Astrocyte (in vitro differentiated cells and primary cell): Measurements from ENCODE around the gene MROH9. TPM values are rescaled to one million over a fixed set of nuclear protein-coding genes. Genes with fewer than 3 reads are reported as not detected.

Source experiments
- DNase-seq: peaks from one replicate; pipeline ENCODE4 v3.0.0-alpha.2; 2010; ENCODE audit warnings: low read depth
- FAIRE-seq: peaks from 2 replicates; lab custom pipeline; 2011; peaks lifted over from hg19 to GRCh38; lab: Jason Lieb, UNC
- H2AFZ ChIP-seq: 2 replicates; pipeline ENCODE4 v1.6.0; 2012; ENCODE audit warnings: low read depth, low read length, inconsistent platforms
- H3K27ac ChIP-seq: 2 replicates; pipeline ENCODE4 v1.5.1; 2011; ENCODE audit warnings: low read depth, low read length, inconsistent platforms
- H3K27me3 ChIP-seq: 2 replicates; pipeline ENCODE4 v1.6.0; 2011; ENCODE audit warnings: low read length, inconsistent platforms; ENCODE audit not compliant: insufficient read depth
- H3K36me3 ChIP-seq: 2 replicates; pipeline ENCODE4 v1.5.1; 2011; ENCODE audit warnings: low read length, inconsistent platforms; ENCODE audit not compliant: insufficient read depth
- H3K4me1 ChIP-seq: 2 replicates; pipeline ENCODE4 v1.5.1; 2011; ENCODE audit warnings: low read length, inconsistent platforms; ENCODE audit not compliant: insufficient read depth
- H3K4me2 ChIP-seq: 2 replicates; pipeline ENCODE4 v1.6.0; 2012; ENCODE audit warnings: low read length, inconsistent platforms
- H3K4me3 ChIP-seq: 2 replicates; pipeline ENCODE4 v1.5.1; 2011; ENCODE audit warnings: low read depth, mild to moderate bottlenecking, low read length, inconsistent platforms; ENCODE audit not compliant: insufficient read depth
- H3K79me2 ChIP-seq: 2 replicates; pipeline ENCODE4 v1.6.0; 2012; ENCODE audit warnings: mild to moderate bottlenecking, low read length, inconsistent platforms; ENCODE audit not compliant: insufficient read depth
- H3K9ac ChIP-seq: 2 replicates; pipeline ENCODE4 v1.6.0; 2012; ENCODE audit warnings: mild to moderate bottlenecking, low read length, inconsistent platforms
- H3K9me3 ChIP-seq: 2 replicates; pipeline ENCODE4 v1.5.1; 2012; ENCODE audit warnings: low read depth, mild to moderate bottlenecking, low read length, inconsistent platforms; ENCODE audit not compliant: insufficient read depth
- H4K20me1 ChIP-seq: 2 replicates; pipeline ENCODE4 v1.6.0; 2012; ENCODE audit warnings: low read length, inconsistent platforms; ENCODE audit not compliant: insufficient read depth
- H3K27ac Mint-ChIP-seq: one replicate; pipeline ENCODE4 v1.8.0; 2021; ENCODE audit warnings: mild to moderate bottlenecking, mixed read lengths; ENCODE audit not compliant: unreplicated experiment
- H3K27me3 Mint-ChIP-seq: one replicate; pipeline ENCODE4 v1.8.0; 2021; ENCODE audit warnings: low read depth, mixed read lengths; ENCODE audit not compliant: unreplicated experiment
- H3K36me3 Mint-ChIP-seq: one replicate; pipeline ENCODE4 v1.8.0; 2021; ENCODE audit warnings: low read depth, mixed read lengths; ENCODE audit not compliant: unreplicated experiment
- H3K4me1 Mint-ChIP-seq: one replicate; pipeline ENCODE4 v1.8.0; 2021; ENCODE audit warnings: low read depth, mixed read lengths; ENCODE audit not compliant: unreplicated experiment
- H3K4me3 Mint-ChIP-seq: one replicate; pipeline ENCODE4 v1.8.0; 2021; ENCODE audit warnings: mild to moderate bottlenecking, moderate library complexity, mixed read lengths; ENCODE audit not compliant: unreplicated experiment
- H3K9me3 Mint-ChIP-seq: one replicate; pipeline ENCODE4 v1.8.0; 2021; ENCODE audit warnings: mild to moderate bottlenecking, mixed read lengths; ENCODE audit not compliant: unreplicated experiment
- EZH2 ChIP-seq: IDR thresholded peaks from 2 replicates; pipeline ENCODE4 v1.6.1; 2012; ENCODE audit warnings: mild to moderate bottlenecking, low read length, inconsistent platforms; ENCODE audit not compliant: insufficient read depth
- total RNA-seq: library from RNA; stranded (reverse); gene quantifications from 2 replicates; pipeline ENCODE4 v1.2.1, GENCODE V29; 2021
- TF ChIP-seq, protein P1 (sequence below): IDR thresholded peaks from 2 replicates; pipeline ENCODE4 v1.5.1; 2011; ENCODE audit warnings: low read depth, mild to moderate bottlenecking, inconsistent platforms, low read length, moderate library complexity; ENCODE audit not compliant: insufficient read depth

The MROH9 gene
- total RNA-seq, 1 donor from 2014 or later = not detected

DNA sequence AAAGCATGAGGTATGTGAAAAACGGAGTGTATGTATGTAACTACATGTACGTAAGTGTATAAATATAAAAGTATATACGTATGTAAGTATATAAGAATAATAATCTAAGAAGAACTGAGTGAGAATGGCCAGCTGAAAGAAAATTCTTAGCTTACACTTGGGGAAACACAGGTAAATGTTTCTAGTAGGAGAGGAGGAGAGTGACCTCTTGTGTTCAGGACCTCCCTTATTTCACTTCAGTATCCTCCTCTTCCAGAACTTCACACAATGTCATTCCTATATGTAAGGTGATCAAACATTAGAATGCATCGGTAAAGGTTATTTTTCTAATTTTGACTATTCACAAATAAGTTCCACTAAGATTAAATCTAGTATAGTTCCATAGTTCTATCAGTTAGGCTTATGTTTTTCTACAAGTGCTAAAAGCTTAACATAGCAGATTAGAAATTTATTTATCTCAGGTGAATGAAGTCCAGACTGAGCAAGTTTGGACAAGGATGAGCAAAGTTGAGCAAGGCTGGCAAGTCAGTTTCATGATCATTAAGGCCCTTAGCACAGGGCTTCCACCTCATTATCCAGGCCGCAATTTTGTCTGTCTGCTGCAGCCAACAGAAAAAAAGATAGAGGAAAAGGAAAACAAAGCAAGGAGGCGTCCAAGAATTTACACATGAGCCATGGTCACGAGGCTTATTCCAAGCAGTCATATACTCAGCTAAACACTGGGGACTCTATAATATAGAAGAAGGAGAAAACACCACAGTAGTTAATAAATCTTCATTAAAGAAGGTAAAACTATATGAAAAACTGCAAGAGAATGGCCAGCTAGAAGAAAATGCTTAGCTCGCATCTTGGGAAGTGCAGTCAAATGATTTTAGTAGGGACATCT is 7.1 kb upstream of the MROH9 start:
- Mint-ChIP-seq H3K36me3 (no peaks in the 10 kb centered on the region), H3K27me3 (no peaks in the 10 kb centered on the region), H3K4me3 (no peak overlapping the region), H3K27ac (no peak overlapping the region), H3K9me3 (no peaks in the 10 kb centered on the region), H3K4me1 (peaks cover 4% of the 10 kb centered on the region)
- Histone ChIP-seq H2AFZ (no peak overlapping the region), H3K27me3 (no peaks in the 10 kb centered on the region), H3K4me3 (no peak overlapping the region), H3K36me3 (no peaks in the 10 kb centered on the region), H3K9ac (no peak overlapping the region), H3K4me2 (no peak overlapping the region), H3K27ac (no peak overlapping the region), H4K20me1 (no peaks in the 10 kb centered on the region), H3K9me3 (no peaks in the 10 kb centered on the region), H3K4me1 (no peaks in the 10 kb centered on the region), H3K79me2 (no peaks in the 10 kb centered on the region)
- FAIRE-seq (no peak), DNase-seq (peak; percentile 2)
- no peak for TF ChIP-seq EZH2
- TF ChIP-seq, protein P1, sequence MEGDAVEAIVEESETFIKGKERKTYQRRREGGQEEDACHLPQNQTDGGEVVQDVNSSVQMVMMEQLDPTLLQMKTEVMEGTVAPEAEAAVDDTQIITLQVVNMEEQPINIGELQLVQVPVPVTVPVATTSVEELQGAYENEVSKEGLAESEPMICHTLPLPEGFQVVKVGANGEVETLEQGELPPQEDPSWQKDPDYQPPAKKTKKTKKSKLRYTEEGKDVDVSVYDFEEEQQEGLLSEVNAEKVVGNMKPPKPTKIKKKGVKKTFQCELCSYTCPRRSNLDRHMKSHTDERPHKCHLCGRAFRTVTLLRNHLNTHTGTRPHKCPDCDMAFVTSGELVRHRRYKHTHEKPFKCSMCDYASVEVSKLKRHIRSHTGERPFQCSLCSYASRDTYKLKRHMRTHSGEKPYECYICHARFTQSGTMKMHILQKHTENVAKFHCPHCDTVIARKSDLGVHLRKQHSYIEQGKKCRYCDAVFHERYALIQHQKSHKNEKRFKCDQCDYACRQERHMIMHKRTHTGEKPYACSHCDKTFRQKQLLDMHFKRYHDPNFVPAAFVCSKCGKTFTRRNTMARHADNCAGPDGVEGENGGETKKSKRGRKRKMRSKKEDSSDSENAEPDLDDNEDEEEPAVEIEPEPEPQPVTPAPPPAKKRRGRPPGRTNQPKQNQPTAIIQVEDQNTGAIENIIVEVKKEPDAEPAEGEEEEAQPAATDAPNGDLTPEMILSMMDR = no peak

DNA sequence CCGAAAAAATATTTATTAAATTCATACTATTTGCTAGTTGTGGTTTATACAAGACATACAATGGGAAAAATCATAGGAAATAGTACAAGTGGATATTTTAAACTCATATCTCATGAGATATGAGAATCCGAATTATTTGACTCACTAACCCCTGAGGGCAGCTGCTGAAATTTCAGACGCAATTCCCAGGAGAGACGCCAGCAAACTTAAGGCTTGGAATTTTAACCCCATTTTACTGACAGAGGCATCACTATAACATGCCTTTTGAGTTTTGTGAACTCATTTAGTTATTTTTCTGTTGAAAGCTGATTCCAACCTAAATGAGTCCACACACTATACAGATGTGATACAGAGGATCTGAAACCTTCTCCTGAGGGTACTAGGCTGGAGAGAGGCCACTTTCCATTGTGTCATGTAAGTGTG is 5.9 kb upstream of the MROH9 start:
- H3K9me3 Mint-ChIP-seq = no peaks in the 10 kb centered on the region
- no peak for TF ChIP-seq EZH2
- TF ChIP-seq, protein P1 = no peak
- FAIRE-seq = peak; percentile 66
- Histone ChIP-seq H2AFZ (peak overlapping the region; percentile 38), H3K79me2 (no peaks in the 10 kb centered on the region), H3K27me3 (no peaks in the 10 kb centered on the region), H3K4me3 (no peak overlapping the region), H3K36me3 (no peaks in the 10 kb centered on the region), H3K4me1 (no peaks in the 10 kb centered on the region), H3K9ac (peak overlapping the region; percentile 10), H3K27ac (peak overlapping the region; percentile 23), H4K20me1 (no peaks in the 10 kb centered on the region), H3K9me3 (no peaks in the 10 kb centered on the region), H3K4me2 (peak overlapping the region; percentile 63)
- peak; percentile 32 for DNase-seq
- no peak overlapping the region for H3K4me3 Mint-ChIP-seq
- peaks cover 4% of the 10 kb centered on the region for H3K4me1 Mint-ChIP-seq
- no peaks in the 10 kb centered on the region for H3K36me3 Mint-ChIP-seq
- H3K27me3 Mint-ChIP-seq = no peaks in the 10 kb centered on the region
- no peak overlapping the region for H3K27ac Mint-ChIP-seq
